PC-9 (cell line): ENCODE results near the gene TBC1D16.

Experiments used
- CTCF ChIP-seq: fragments of 200-600 bp; sonication (generic); conservative IDR thresholded peaks from 2 replicates; pipeline ENCODE4 v1.6.1; 2017; ENCODE audit warnings: mixed run types, antibody characterized with exemption, mild to moderate bottlenecking, moderate library complexity
- EZH2 ChIP-seq: fragments of 200-600 bp; sonication (generic); IDR thresholded peaks from 2 replicates; pipeline ENCODE4 v1.8.0; 2017; ENCODE audit warnings: antibody characterized with exemption, low read depth

GRCh38 chr17:79948406-79948944 is 87.2 kb downstream of the TBC1D16 start:
- no peak for TF ChIP-seq CTCF
- TF ChIP-seq EZH2: no peak
